HG03039 (cell line): ENCODE measurements around the gene MOK.

Source experiments
- ATAC-seq: cut with Tn5 transposase; IDR thresholded peaks from one replicate; pipeline ENCODE4 v1.9.1; 2021; ENCODE audit warnings: mild to moderate bottlenecking, moderate library complexity; ENCODE audit not compliant: unreplicated experiment

Gene MOK

GRCh38 chr14:102208741-102209140, 96.2 kb downstream of the MOK start:
- no peak for ATAC-seq

- ATAC-seq: no peak
Measured at GRCh38 chr14:102207831-102208365, 97.1 kb downstream of the MOK start.

- ATAC-seq: no peak
Measured at GRCh38 chr14:102206918-102207317, 98.0 kb downstream of the MOK start.

- no peak for ATAC-seq
Measured at GRCh38 chr14:102205560-102205959, 99.4 kb downstream of the MOK start.

- no peak for ATAC-seq
Measured at GRCh38 chr14:102203382-102203781, 101.6 kb downstream of the MOK start.

- ATAC-seq: no peak
Measured at GRCh38 chr14:102202944-102203343, 102.0 kb downstream of the MOK start.

- ATAC-seq: no peak
Measured at GRCh38 chr14:102201776-102202175, 103.2 kb downstream of the MOK start.

- ATAC-seq: no peak
Measured at GRCh38 chr14:102201353-102201738, 103.6 kb downstream of the MOK start.

- no peak for ATAC-seq
Measured at GRCh38 chr14:102200690-102201352, 104.1 kb downstream of the MOK start.

- no peak for ATAC-seq
Measured at GRCh38 chr14:102197317-102197853, 107.6 kb downstream of the MOK start.

- ATAC-seq: no peak
Measured at GRCh38 chr14:102196902-102197230, 108.1 kb downstream of the MOK start.

GRCh38 chr14:102196039-102196901, 108.7 kb downstream of the MOK start:
- ATAC-seq: no peak

GRCh38 chr14:102195446-102195845, 109.5 kb downstream of the MOK start:
- ATAC-seq: no peak

- no peak for ATAC-seq
Measured at GRCh38 chr14:102194856-102195255, 110.1 kb downstream of the MOK start.

- no peak for ATAC-seq
Measured at GRCh38 chr14:102192840-102193502, 112.0 kb downstream of the MOK start.

GRCh38 chr14:102189874-102190273, 115.1 kb downstream of the MOK start:
- ATAC-seq: no peak

- no peak for ATAC-seq
Measured at GRCh38 chr14:102188187-102188586, 116.8 kb downstream of the MOK start.

- no peak for ATAC-seq
Measured at GRCh38 chr14:102187568-102188001, 117.4 kb downstream of the MOK start.

- no peak for ATAC-seq
Measured at GRCh38 chr14:102187044-102187443, 117.9 kb downstream of the MOK start.

GRCh38 chr14:102185360-102185759, 119.6 kb downstream of the MOK start:
- no peak for ATAC-seq

- no peak for ATAC-seq
Measured at GRCh38 chr14:102184316-102185035, 120.5 kb downstream of the MOK start.
